Ishikawa (cell line): ENCODE data around the gene PTPRN2.

Experiments used
- CEBPB ChIP-seq: IDR thresholded peaks from 2 replicates; pipeline ENCODE4 v1.6.1; 2012
- CREB1 ChIP-seq: IDR thresholded peaks from 2 replicates; pipeline ENCODE4 v1.6.1; 2012; ENCODE audit warnings: low read depth
- EGR1 ChIP-seq: IDR thresholded peaks from 2 replicates; pipeline ENCODE4 v1.6.1; 2012
- EP300 ChIP-seq: IDR thresholded peaks from 2 replicates; pipeline ENCODE4 v1.6.1; 2012; ENCODE audit warnings: borderline replicate concordance
- FOXM1 ChIP-seq: IDR thresholded peaks from 2 replicates; pipeline ENCODE4 v1.6.1; 2012; ENCODE audit warnings: low read depth, borderline replicate concordance
- NFIC ChIP-seq: IDR thresholded peaks from 2 replicates; pipeline ENCODE4 v1.6.1; 2012
- RAD21 ChIP-seq: IDR thresholded peaks from 2 replicates; pipeline ENCODE4 v1.6.1; 2012; ENCODE audit warnings: low read depth
- TAF1 ChIP-seq: IDR thresholded peaks from 2 replicates; pipeline ENCODE4 v1.6.1; 2012; ENCODE audit warnings: low read depth, mild to moderate bottlenecking
- TCF12 ChIP-seq: IDR thresholded peaks from 2 replicates; pipeline ENCODE4 v1.6.1; 2012; ENCODE audit warnings: low read depth
- TEAD4 ChIP-seq: IDR thresholded peaks from 2 replicates; pipeline ENCODE4 v1.6.1; 2012
- YY1 ChIP-seq: IDR thresholded peaks from 2 replicates; pipeline ENCODE4 v1.6.1; 2012; ENCODE audit warnings: low read depth
- ZBTB7A ChIP-seq: IDR thresholded peaks from 2 replicates; pipeline ENCODE4 v1.6.1; 2012; ENCODE audit warnings: low read depth
- TF ChIP-seq, protein P1 (sequence below): IDR thresholded peaks from 2 replicates; pipeline ENCODE4 v1.6.1; 2012
- TF ChIP-seq, protein P2 (sequence below): IDR thresholded peaks from 2 replicates; pipeline ENCODE4 v1.6.1; 2012; ENCODE audit warnings: low read depth, mild to moderate bottlenecking
- TF ChIP-seq, protein P3 (sequence below): IDR thresholded peaks from 2 replicates; pipeline ENCODE4 v1.6.1; 2012

PTPRN2 gene

DNA sequence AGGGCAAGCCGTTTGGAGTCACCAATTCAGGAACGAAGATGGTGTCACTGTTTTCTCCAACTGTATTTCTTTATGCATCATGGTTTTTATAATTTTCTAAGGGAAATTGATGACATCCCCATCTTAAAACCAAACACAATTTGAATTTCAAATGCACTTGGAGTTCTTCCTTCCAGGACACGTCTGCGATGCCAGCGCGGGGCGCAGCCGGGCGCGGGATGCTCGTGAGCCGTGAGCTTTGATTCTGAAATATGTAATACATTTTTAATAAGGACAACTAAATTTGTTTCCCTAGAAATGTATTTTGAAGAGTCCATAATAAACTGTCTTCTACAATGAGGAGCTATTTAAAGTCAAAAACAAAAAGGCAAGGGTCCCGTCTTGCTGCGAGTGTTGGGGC lies 758.7 kb downstream of the PTPRN2 start:
- TF ChIP-seq, protein P1, sequence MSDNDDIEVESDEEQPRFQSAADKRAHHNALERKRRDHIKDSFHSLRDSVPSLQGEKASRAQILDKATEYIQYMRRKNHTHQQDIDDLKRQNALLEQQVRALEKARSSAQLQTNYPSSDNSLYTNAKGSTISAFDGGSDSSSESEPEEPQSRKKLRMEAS, result no peak
- TF ChIP-seq ZBTB7A (no peak), CREB1 (no peak), FOXM1 (no peak), EP300 (no peak)

DNA sequence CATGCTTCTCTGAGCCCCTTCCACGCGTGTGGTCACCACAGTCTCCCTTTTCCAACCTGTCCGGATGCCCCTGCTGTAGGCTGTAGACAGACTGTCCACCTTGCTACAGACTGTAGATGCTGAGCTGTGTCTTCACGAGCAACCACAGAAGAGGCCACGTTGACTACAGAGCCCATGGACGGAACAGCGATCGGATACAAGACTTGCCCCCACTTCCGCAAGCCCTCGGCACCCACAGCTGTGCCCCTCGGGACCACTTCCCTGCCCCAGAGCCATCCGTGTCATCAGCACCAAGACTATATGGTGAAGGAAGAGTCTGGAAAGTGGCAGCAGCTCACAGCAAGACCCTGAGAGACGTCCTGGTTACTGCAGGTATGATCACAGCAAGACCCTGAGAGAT lies 759.4 kb downstream of the PTPRN2 start:
- TF ChIP-seq CEBPB (no peak), TEAD4 (no peak), TAF1 (no peak), FOXM1 (no peak), TCF12 (no peak)

DNA sequence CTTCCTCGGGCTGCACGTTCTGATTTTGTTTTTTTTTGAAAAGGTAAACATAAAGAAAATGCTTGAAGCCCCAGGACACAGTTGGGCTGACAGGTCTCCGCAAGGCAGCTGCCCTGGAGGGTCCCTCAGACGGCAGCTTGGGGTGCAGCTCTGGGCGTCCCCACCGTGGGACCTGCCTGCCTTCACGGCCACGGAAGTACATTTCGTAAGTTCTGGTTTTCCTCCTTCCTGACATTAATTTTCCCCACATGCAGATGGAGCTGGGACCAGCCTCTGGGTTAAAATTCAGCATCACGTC lies 759.8 kb downstream of the PTPRN2 start:
- TF ChIP-seq YY1 (no peak), CEBPB (no peak), RAD21 (no peak), NFIC (no peak), EP300 (no peak), FOXM1 (no peak), TCF12 (no peak), EGR1 (no peak), CREB1 (no peak), ZBTB7A (no peak), TEAD4 (no peak), TAF1 (no peak)
- TF ChIP-seq, protein P1, result no peak
- TF ChIP-seq, protein P2, sequence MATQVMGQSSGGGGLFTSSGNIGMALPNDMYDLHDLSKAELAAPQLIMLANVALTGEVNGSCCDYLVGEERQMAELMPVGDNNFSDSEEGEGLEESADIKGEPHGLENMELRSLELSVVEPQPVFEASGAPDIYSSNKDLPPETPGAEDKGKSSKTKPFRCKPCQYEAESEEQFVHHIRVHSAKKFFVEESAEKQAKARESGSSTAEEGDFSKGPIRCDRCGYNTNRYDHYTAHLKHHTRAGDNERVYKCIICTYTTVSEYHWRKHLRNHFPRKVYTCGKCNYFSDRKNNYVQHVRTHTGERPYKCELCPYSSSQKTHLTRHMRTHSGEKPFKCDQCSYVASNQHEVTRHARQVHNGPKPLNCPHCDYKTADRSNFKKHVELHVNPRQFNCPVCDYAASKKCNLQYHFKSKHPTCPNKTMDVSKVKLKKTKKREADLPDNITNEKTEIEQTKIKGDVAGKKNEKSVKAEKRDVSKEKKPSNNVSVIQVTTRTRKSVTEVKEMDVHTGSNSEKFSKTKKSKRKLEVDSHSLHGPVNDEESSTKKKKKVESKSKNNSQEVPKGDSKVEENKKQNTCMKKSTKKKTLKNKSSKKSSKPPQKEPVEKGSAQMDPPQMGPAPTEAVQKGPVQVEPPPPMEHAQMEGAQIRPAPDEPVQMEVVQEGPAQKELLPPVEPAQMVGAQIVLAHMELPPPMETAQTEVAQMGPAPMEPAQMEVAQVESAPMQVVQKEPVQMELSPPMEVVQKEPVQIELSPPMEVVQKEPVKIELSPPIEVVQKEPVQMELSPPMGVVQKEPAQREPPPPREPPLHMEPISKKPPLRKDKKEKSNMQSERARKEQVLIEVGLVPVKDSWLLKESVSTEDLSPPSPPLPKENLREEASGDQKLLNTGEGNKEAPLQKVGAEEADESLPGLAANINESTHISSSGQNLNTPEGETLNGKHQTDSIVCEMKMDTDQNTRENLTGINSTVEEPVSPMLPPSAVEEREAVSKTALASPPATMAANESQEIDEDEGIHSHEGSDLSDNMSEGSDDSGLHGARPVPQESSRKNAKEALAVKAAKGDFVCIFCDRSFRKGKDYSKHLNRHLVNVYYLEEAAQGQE, result no peak
- TF ChIP-seq, protein P3, sequence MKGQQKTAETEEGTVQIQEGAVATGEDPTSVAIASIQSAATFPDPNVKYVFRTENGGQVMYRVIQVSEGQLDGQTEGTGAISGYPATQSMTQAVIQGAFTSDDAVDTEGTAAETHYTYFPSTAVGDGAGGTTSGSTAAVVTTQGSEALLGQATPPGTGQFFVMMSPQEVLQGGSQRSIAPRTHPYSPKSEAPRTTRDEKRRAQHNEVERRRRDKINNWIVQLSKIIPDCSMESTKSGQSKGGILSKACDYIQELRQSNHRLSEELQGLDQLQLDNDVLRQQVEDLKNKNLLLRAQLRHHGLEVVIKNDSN, result no peak

DNA sequence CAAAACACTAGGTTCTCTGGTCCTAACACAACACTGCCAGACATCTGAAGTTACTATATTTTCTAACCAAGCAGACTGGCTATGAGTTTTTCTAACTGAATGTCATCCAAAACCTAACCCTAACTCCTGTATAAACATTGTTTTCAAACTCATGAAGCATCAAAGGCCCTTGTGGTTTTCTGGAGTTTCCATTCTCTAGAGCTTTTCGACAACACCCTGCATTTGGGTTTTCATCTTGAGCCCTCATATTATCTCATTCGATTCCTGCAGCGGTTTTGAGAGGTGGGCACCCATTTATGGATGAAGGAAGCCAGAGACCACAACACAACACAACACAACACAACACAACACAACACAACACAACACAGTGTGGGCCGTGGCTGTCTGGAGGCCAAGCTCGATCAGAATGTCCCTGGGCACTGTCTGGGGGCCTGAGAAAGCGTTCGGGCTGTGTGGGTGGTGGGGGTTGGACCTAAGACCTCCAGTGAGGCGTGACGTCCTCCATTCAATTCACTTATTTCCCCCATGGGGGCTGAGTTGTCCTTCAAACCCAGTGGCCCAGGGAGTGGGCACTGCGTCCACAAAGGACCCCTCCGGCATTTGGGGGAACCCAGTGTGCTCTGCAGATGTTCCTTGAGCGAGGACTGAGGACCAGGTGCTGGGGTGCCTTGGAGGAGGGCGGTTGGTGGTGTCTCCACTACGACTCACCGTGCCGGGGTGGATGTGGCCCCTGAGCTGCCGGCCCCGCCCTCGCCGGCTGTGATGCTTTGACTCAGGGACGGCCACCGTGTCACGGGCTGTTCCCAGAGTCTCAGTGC lies 760.4 kb downstream of the PTPRN2 start:
- TF ChIP-seq, protein P3, result no peak
- TF ChIP-seq TCF12, result no peak
- no peak for TF ChIP-seq EGR1
- no peak for TF ChIP-seq ZBTB7A
- no peak for TF ChIP-seq YY1
- TF ChIP-seq EP300, result no peak
- TF ChIP-seq TAF1, result no peak
- TF ChIP-seq, protein P2, result no peak
- no peak for TF ChIP-seq FOXM1
- no peak for TF ChIP-seq TEAD4
- TF ChIP-seq CEBPB, result no peak
- TF ChIP-seq, protein P1, result no peak
- no peak for TF ChIP-seq NFIC
- TF ChIP-seq RAD21, result no peak
- no peak for TF ChIP-seq CREB1

DNA sequence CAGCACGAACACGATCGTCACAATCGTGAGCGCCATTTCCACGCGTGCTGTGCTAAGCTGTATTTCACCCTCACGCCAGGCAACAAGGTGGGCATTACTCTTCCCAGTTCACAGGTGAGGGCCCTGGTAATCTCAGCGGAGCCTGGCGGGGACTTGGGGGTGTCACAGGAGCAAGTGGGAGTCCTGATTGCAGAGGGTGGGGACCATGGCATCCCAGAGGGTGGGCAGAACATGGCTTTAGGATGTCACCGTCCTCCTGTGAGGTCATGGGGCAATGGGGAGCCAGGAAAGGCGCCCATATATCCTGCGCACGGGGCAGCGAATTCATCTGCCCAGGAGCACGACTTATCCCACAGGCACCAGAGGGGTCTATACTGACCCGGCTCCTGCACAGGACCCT lies 761.1 kb downstream of the PTPRN2 start:
- TF ChIP-seq, protein P2, result no peak
- TF ChIP-seq NFIC (no peak), CEBPB (no peak), TCF12 (no peak), YY1 (no peak), CREB1 (no peak), FOXM1 (no peak), EP300 (no peak)
- TF ChIP-seq, protein P3, result no peak
